K562 (cell line): ENCODE results near the gene LYRM1. TPM values are rescaled to one million over a fixed set of nuclear protein-coding genes. Genes with fewer than 3 reads are reported as not detected.

Experiments used
- CBX1 ChIP-seq: sonication (generic); IDR thresholded peaks from 2 replicates; pipeline ENCODE4 v1.6.1; 2016; ENCODE audit warnings: antibody characterized with exemption, low read depth, mild to moderate bottlenecking
- CCAR2 ChIP-seq: fragments of 200-400 bp; formaldehyde crosslinking; IDR thresholded peaks from 2 replicates; pipeline ENCODE4 v1.6.1; 2017; ENCODE audit warnings: mild to moderate bottlenecking, low read depth, low read length
- ELF1 ChIP-seq: fragments of 200-800 bp; sonication (Bioruptor generic); IDR thresholded peaks from 2 replicates; pipeline ENCODE4 v1.6.1; 2016; ENCODE audit warnings: missing genetic modification characterization, missing compliant biosample characterization
- ETV1 ChIP-seq: fragments of 450-650 bp; conservative IDR thresholded peaks from 2 replicates; pipeline ENCODE4 v1.6.1; 2016; ENCODE audit warnings: missing genetic modification characterization, control low read depth, low read depth, missing compliant biosample characterization
- HNRNPLL ChIP-seq: fragments of 200-400 bp; formaldehyde crosslinking; IDR thresholded peaks from 2 replicates; pipeline ENCODE4 v1.6.1; 2017; ENCODE audit warnings: low read length, low read depth, mild to moderate bottlenecking; ENCODE audit not compliant: poor library complexity, severe bottlenecking
- JUN ChIP-seq, 2 experiments: sonication (generic) in 1 of 2; formaldehyde crosslinking in 1 of 2; IDR thresholded peaks; 2 replicates each; pipeline versions ENCODE4 v1.6.1 to v1.8.0; 2012 to 2022; ENCODE audit warnings: borderline replicate concordance in 2 of 2, mild to moderate bottlenecking in 2 of 2, improper control_type of control experiment in 1 of 2, low read depth in 1 of 2, low read length in 1 of 2, missing genetic modification reagents in 1 of 2
- MAFK ChIP-seq: IDR thresholded peaks from 2 replicates; pipeline ENCODE4 v1.6.1; 2011; ENCODE audit warnings: low read length, improper control_type of control experiment
- MLX ChIP-seq, 2 experiments: fragments of 450-650 bp in 1 of 2; sonication (generic) in 1 of 2; formaldehyde crosslinking; conservative IDR thresholded peaks; 2 replicates each; pipeline versions ENCODE4 v1.4.0 to v1.8.1; 2020 to 2022; ENCODE audit warnings: mild to moderate bottlenecking in 1 of 2, missing genetic modification reagents in 1 of 2
- NBN ChIP-seq: fragments of 450-650 bp; IDR thresholded peaks from 2 replicates; pipeline ENCODE4 v1.6.1; 2016; ENCODE audit warnings: low read depth, mild to moderate bottlenecking
- NFE2 ChIP-seq: IDR thresholded peaks from 2 replicates; pipeline ENCODE4 v1.6.1; 2014; ENCODE audit warnings: antibody characterized with exemption, low read depth
- NFE2L1 ChIP-seq: fragments of 450-650 bp; IDR thresholded peaks from 2 replicates; pipeline ENCODE4 v1.6.1; 2016; ENCODE audit warnings: missing genetic modification characterization, low read depth, mild to moderate bottlenecking, missing compliant biosample characterization, moderate library complexity, borderline replicate concordance
- NRF1 ChIP-seq, 2 experiments: fragments of 450-650 bp; IDR thresholded peaks in 1 of 2; conservative IDR thresholded peaks in 1 of 2; 2 replicates each; pipeline ENCODE4 v1.6.1; 2014; ENCODE audit warnings: mild to moderate bottlenecking in 2 of 2
- PHF8 ChIP-seq: fragments of 200-600 bp; sonication (generic); IDR thresholded peaks from 2 replicates; pipeline ENCODE4 v1.6.1; 2012; ENCODE audit warnings: mixed run types, mild to moderate bottlenecking, inconsistent platforms, low read length, moderate library complexity, borderline replicate concordance
- POLR2AphosphoS5 ChIP-seq: IDR thresholded peaks from 2 replicates; pipeline ENCODE4 v1.6.1; 2011; ENCODE audit warnings: mild to moderate bottlenecking, low read depth, low read length, moderate library complexity; ENCODE audit not compliant: control insufficient read depth, insufficient read depth
- RBFOX2 ChIP-seq: fragments of 200-400 bp; formaldehyde crosslinking; IDR thresholded peaks from 2 replicates; pipeline ENCODE4 v1.6.1; 2017; ENCODE audit warnings: low read depth, mild to moderate bottlenecking, low read length, moderate library complexity
- RNF219 ChIP-seq: fragments of 250-450 bp; sonication (Bioruptor Pico); IDR thresholded peaks from 2 replicates; pipeline ENCODE4 v1.5.0; 2022; ENCODE audit warnings: mild to moderate bottlenecking
- SIN3A ChIP-seq, 2 experiments: fragments of 150-350 bp in 1 of 2; IDR thresholded peaks; 2 replicates each; pipeline ENCODE4 v1.6.1; 2011 to 2016; ENCODE audit warnings: borderline replicate concordance in 2 of 2, low read depth in 2 of 2, low read length in 2 of 2, mild to moderate bottlenecking in 2 of 2, moderate library complexity in 2 of 2; ENCODE audit not compliant: control insufficient read depth in 1 of 2
- TFAP4 ChIP-seq: sonication (generic); formaldehyde crosslinking; IDR thresholded peaks from 2 replicates; pipeline ENCODE4 v1.8.0; 2022; ENCODE audit warnings: missing genetic modification reagents, mild to moderate bottlenecking, moderate library complexity, borderline replicate concordance
- TSC22D4 ChIP-seq: fragments of 450-650 bp; IDR thresholded peaks from 2 replicates; pipeline ENCODE4 v1.6.1; 2016; ENCODE audit warnings: missing genetic modification characterization, missing biosample characterization, control low read depth
- ZSCAN29 ChIP-seq: fragments of 450-650 bp; IDR thresholded peaks from 2 replicates; pipeline ENCODE4 v1.6.1; 2017
- polyA plus RNA-seq, 8 experiments: library from polyadenylated mRNA; depleted of rRNA in 4 of 8; stranded (reverse) in 5 of 8; unstranded in 3 of 8; fragments of >200 nt; fragmentation: Nextera tagmentation in 2 of 8; fragmentation: Illumina TruSeq in 1 of 8; extraction: Ambion mirVana in 2 of 8; extraction: Trizol in 1 of 8; gene quantifications; 2 replicates each; pipeline versions ENCODE4 v1.2.1 to v1.2.3, GENCODE V29; 2011 to 2014; ENCODE audit warnings: inconsistent platforms in 1 of 8, missing spikeins in 1 of 8
- total RNA-seq, 7 experiments: library from RNA; depleted of rRNA in 6 of 7; stranded (reverse); fragments of >200 nt in 6 of 7; fragmentation: Illumina TruSeq in 2 of 7; extraction: Trizol in 2 of 7; gene quantifications; 2 replicates each; pipeline versions ENCODE4 v1.2.1 to v1.2.3, GENCODE V29; 2011 to 2021; ENCODE audit warnings: low replicate concordance in 1 of 7
- TF ChIP-seq, protein P1 (sequence below): fragments of 450-650 bp; conservative IDR thresholded peaks from 2 replicates; pipeline ENCODE4 v1.6.1; 2016; ENCODE audit warnings: missing genetic modification characterization, low read depth, mild to moderate bottlenecking, missing compliant biosample characterization, moderate library complexity

The LYRM1 gene
- total and polyA plus RNA-seq, 9 of the 15 experiments (the other 6 are each of a cell fraction or from before 2014, with no cell fraction given), result 17.5 to 44.1 (median 32.7) TPM

DNA sequence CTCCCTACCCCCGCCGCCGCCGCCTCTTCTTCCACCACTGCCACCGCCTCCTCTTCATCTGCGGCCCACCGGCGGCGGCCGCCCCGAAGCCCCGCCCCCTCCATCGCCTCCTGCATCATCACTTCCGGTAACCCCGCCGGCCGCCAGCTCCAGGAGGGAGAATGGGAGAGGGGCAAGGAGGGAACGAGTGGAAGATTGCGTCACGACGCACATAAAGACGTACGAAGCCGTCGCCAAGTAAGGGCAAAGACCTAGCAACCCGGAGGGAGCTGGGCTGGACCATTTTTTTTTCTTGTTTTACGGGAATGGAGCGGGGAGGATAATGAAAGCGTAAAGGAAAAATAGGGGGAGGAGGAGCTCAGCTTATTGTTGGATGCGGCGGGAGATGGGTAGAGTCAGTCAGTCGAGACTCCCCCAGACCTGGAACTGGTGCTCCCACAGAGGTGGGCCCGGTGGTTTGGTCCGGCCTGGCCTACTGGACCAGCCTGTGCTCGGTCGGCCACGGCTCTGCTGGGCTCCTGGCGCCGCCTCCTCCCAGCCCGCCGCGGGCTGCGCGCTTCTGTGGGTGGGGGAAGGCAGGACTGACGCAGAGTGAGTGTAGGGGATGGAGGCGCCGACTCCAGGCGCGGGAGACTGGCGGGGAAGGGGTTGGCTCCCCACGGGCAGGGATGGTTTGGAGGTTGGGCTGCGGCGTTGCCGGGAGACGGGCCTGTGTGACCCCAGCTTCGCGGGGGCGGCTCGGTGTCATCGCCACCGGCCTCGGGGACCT, at the start of gene LYRM1, which contains the start of gene DCUN1D3 (continued):
- TF ChIP-seq CBX1 (0 out of 2 replicates have a peak, but pooled peaks have one; percentile 37), ZSCAN29 (no peak), RBFOX2 (peak; percentile 97), MLX (CRISPR knock-in tag; conservative IDR thresholded peaks at IDR 0.05) (0 out of 4 replicates have a peak, but pooled peaks of 1 of the 2 experiments have one; percentile 45), JUN (IDR thresholded peaks at IDR 0.05; ENCODE audit: borderline replicate concordance, low read depth, low read length) (peak; percentile 14; the same call in 1 of the 2 replicates), JUN (CRISPR knock-in tag; IDR thresholded peaks at IDR 0.05; ENCODE audit: borderline replicate concordance) (no peak), POLR2AphosphoS5 (peak; percentile 38; the same call in 1 of the 2 replicates), RNF219 (CRISPR knock-in tag) (no peak), PHF8 (peak; percentile 68; the same call in 1 of the 2 replicates), NFE2L1 (tag) (no peak), NFE2 (peak; percentile 27; the same call in 1 of the 2 replicates), TSC22D4 (tag) (no peak), CCAR2 (no peak), ETV1 (peak; percentile 77), ELF1 (tag) (peak; percentile 82), NBN (peak; percentile 78), MAFK (no peak), HNRNPLL (peak; percentile 82), NRF1 (conservative IDR thresholded peaks at IDR 0.05 in 1 of 2, IDR thresholded peaks at IDR 0.05 in 1 of 2) (peak; percentile 80 to 84), TFAP4 (peak; percentile 69; the same call in 1 of the 2 replicates), SIN3A (IDR thresholded peaks at IDR 0.05; ENCODE audit: borderline replicate concordance in 2 of 2, control insufficient read depth in 1 of 2, low read depth in 2 of 2, low read length in 2 of 2) (peak; percentile 28 to 58; a peak in 3 of 4 replicates)
- TF ChIP-seq, protein P1, sequence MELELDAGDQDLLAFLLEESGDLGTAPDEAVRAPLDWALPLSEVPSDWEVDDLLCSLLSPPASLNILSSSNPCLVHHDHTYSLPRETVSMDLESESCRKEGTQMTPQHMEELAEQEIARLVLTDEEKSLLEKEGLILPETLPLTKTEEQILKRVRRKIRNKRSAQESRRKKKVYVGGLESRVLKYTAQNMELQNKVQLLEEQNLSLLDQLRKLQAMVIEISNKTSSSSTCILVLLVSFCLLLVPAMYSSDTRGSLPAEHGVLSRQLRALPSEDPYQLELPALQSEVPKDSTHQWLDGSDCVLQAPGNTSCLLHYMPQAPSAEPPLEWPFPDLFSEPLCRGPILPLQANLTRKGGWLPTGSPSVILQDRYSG (tag), result no peak
